Sciatic nerve (tissue), 2 donors: ENCODE results near the gene CTNNA3. TPM values are rescaled to one million over a fixed set of nuclear protein-coding genes. Genes with fewer than 3 reads are reported as not detected.

ENCODE experiments used
- ATAC-seq: fragments of 200-7000 bp; cut with Tn5 transposase; one replicate; pipeline ENCODE4 v1.9.1; 2020; ENCODE audit warnings: mild to moderate bottlenecking, moderate library complexity
- DNase-seq: peaks from one replicate; pipeline ENCODE4 v3.0.0-alpha.2; 2020; ENCODE audit warnings: low spot score
- intact Hi-C: fragments of 100-400 bp; cut with DNase I; formaldehyde crosslinking; loops from one replicate; pipeline ENCODE4 v1.14.2; 2022
- total RNA-seq: library from RNA; stranded (reverse); fragmentation: NEBNext Ultra II Directional; extraction: Animal tissue kit (Norgen Biotek cat#: 25700); gene quantifications from one replicate; pipeline ENCODE4 v1.2.1, GENCODE V29; 2021
- donor health status: DM: no; HTN: no; CAD: no.
- donor health status: DM: no; HTN: no; CAD: no.

CTNNA3 gene
- total RNA-seq, 1 donor from 2014 or later, result 89.6 TPM

DNA sequence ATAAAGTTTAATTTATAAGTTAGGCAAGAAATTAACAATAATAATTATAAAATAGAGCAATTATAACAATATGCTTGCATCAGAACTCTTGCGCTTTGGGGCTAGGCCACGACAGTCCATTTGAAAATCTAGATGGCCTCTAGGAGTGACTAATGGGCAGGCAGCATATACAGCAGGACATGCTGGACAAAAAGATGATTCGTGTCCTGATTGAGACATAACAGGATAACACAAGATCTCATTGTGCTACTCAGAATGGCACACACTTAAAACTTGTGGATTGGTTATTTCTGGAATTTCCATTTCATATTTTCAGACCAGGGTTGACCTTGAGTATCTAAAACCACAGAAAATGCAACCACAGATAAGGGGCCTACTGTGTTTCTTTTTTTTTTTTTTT, 27.5 kb downstream of the CTNNA3 start:
- DNase-seq (no peak), ATAC-seq (no peak)
- intact Hi-C loops, result no loop called here

DNA sequence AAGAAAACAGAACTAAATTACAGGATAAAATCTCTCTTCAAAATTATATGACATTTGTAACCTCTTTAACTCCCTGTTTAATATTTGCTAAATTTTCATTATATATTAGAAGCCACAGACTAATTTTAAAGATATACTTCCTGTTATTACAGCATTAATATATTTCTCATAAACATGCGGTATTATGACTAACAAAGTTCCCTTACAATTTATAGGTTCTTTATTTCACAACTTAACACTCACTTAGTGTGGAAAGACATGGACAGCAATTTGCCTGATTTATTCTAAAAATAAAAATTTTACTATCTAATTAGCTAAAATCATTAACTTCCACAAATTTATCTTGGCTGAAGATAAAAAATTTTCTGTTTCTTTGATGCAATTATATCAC, 29.0 kb downstream of the CTNNA3 start:
- intact Hi-C loops, result no loop called here
- no peak for ATAC-seq
- DNase-seq, result no peak

- DNase-seq, result no peak
- intact Hi-C loops, result no loop called here
- ATAC-seq, result peak; percentile 48
Measured at GRCh38 chr10:67666416-67667034, 29.5 kb downstream of the CTNNA3 start.

GRCh38 chr10:67665491-67665890, 30.5 kb downstream of the CTNNA3 start:
- intact Hi-C loops, result no loop called here
- ATAC-seq (peak; percentile 77), DNase-seq (no peak)

- intact Hi-C loops, result no loop called here
- ATAC-seq (no peak), DNase-seq (no peak)
Measured at GRCh38 chr10:67664942-67665341, 31.1 kb downstream of the CTNNA3 start.

GRCh38 chr10:67663449-67664087, 32.4 kb downstream of the CTNNA3 start:
- intact Hi-C loops, result no loop called here
- ATAC-seq, result no peak
- DNase-seq, result no peak

DNA sequence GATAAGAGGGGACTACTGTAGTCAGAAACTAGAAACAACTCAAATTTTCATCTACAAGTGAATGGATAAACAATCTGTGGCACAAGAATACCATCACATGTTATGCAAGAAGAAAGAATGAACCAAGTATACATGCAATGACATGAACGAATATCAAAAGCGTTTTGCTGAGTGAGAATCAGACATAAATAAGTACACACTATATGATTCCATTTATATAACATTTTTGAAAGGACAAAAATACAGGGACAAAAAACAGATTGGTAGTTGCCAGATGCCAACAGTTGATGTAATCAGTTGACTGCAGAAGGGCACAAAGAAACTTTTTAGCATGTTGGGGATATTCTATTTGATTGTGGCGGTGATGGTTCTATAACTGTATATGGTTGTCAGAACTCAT, 33.6 kb downstream of the CTNNA3 start:
- intact Hi-C loops, result no loop called here
- DNase-seq (no peak), ATAC-seq (no peak)

DNA sequence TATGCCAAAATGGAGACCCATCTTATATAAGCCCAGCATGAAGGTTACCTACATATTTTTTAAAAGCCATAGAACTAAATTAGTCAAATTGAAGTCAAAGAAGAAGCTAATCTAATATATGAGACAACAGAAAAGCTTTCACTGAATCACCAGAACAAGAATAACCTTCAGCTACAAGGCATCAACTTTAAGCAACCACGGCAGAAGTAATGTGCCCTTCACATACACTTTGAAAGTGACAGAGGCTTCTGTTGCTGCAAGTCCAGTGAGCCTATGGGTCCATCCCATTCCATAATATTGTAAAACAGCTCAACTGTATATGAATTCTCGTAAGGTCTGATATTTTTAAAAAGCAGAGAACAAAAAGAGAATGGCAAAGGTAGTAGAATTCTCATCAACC, 36.5 kb downstream of the CTNNA3 start:
- intact Hi-C loops, result no loop called here
- ATAC-seq (no peak), DNase-seq (no peak)

- ATAC-seq (no peak), DNase-seq (no peak)
- intact Hi-C loops, result no loop called here
Measured at GRCh38 chr10:67657775-67658174, 38.2 kb downstream of the CTNNA3 start.

DNA sequence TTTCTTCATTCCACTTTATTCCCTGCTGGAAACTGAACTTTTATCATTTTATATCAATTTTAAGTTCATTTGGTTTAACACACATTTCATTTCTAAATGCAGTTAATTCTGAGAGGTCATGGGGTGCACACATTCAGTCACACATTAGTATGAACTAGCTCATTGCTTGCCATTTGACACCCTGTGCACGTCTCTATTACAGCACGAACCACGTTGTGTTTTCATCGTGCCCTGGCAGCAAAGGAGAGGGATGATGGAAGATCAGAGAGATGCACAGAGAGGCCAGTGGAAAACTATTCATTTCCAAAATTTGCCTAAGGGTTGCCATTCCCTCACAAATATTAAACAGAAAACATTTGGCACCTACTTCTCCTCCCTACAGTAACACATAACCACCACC, 45.4 kb downstream of the CTNNA3 start:
- ATAC-seq, result no peak
- intact Hi-C loops, result no loop called here
- no peak for DNase-seq

DNA sequence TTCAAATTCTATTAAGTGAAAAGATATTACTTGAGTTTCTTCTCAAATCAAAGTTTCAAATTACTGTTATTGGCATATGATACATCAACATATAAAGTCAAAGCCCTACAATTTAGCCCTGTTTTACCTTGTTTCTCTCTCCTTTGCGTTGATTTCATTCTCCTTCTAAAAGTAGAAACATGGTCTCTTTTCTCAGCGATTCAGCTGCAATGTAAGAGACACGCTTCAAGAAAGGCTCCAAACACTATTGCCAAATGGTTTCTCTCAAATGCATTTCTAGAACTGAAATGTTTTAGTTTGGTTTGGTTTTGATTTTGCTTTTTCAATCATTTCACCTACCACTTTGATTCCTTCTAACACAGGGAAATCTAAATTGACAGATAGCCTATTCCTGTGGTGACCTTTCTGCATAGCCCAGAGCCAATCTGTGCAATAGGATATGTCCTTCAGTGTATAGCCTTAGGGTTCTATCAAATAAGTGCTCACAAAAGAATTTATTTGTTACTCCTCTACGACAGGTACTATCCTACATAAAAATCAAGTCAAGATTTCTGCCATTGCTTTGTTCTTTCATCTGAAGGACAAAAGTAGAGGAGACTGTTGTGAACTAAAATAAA, 47.3 kb downstream of the CTNNA3 start:
- intact Hi-C loops, result no loop called here
- ATAC-seq, result no peak
- no peak for DNase-seq

GRCh38 chr10:67630904-67631303, 65.1 kb downstream of the CTNNA3 start:
- DNase-seq, result no peak
- ATAC-seq, result no peak
- intact Hi-C loops, result no loop called here

DNA sequence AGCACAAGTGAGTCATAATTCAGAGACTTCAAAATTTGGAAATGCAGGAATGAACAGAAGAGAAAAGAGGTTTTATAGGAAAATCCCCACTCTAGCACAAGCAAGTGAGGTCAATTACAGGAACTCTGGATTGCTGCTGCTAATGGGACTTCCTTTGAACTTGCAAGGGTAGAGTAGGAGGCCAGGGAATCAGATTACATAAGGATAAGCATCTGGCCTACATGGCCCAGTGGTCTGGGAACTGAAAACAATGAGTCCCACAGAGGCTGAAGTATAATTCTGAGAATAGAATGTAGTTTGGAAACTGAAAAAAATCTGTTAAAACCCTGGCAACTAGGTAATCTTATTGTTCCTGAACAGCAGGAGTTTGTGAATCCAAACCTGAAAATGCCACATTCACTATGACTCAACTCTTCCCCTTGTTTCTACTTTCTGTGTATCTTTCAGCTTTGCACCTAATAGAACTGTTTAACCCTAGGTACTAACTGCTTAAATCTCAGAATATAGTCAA, 66.5 kb downstream of the CTNNA3 start:
- intact Hi-C loops, result no loop called here
- no peak for DNase-seq
- ATAC-seq, result no peak

DNA sequence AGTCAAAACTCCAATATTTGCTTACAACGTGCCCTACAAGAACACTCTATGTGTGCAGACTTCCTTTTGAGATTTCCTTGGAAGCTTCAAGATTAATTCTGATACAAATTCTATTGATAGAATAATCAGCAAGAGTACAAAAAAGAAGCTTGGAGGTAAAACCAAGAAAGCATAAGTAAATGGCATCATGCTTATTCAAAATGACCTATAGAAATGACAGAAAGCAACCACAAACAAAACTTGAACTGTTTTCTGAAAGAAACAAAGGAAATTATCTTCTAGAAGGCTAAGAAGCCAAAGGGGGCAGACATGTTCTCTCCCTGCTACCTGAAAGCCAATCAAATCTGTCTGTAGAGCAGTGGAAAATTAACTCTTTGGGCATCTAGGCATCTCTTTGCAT, 73.0 kb downstream of the CTNNA3 start:
- no peak for DNase-seq
- ATAC-seq, result no peak
- intact Hi-C loops, result no loop called here

- no peak for ATAC-seq
- intact Hi-C loops, result no loop called here
- DNase-seq, result no peak
Measured at GRCh38 chr10:67622511-67622910, 73.5 kb downstream of the CTNNA3 start.

- DNase-seq (no peak), ATAC-seq (no peak)
- intact Hi-C loops, result no loop called here
Measured at GRCh38 chr10:67621834-67622233, 74.2 kb downstream of the CTNNA3 start.

- intact Hi-C loops, result no loop called here
- ATAC-seq (no peak), DNase-seq (no peak)
Measured at GRCh38 chr10:67618116-67618515, 77.9 kb downstream of the CTNNA3 start.

DNA sequence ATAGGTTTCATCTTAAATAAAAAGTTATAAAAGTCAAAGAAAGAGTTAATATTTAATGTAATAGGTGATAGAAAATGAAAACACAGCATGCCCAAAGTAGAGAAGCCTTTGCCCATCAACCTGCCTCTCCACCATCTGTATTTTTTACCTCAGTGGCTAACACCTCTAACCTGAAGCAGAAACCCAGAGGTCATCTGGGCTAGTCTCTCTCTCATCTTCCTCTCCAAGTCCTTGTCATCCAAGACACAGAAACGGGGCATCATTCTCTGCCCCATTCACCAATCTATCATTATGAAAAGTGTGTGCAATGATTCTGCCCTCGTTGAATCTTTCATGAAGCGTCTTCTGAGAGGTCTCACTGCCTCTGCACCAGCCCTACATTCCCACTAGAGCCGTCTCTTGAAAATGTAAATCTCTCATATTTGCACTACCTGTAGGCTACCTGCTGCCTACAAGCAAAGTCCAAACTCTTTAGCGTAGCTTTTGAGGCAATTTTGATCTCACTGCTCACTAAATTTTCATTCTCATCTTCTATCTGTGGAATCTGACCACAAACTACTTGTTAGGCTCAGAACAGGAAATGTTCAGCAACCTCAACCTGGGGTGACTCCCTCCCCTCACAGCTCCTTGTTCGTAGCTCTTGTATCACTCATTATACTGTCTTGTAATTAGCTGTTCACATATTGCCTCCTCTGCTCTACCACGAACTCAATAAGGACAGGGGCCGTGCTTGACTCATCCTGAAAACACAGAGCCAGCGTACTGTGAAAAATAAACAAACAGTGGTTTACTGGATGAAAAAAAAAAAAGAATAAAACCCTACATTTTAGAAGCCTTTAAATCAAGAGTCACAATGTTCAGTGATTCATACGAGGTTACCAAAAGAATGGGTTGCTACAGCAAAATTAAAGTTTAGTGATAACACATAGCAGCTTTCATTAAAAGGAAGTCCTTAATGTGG, 83.1 kb downstream of the CTNNA3 start:
- DNase-seq (no peak), ATAC-seq (no peak)
- intact Hi-C loops, result no loop called here

GRCh38 chr10:67612176-67612575, 83.8 kb downstream of the CTNNA3 start:
- no peak for DNase-seq
- ATAC-seq, result no peak
- intact Hi-C loops, result no loop called here
